K562 (cell line): Measurements from ENCODE around the gene OLAH. TPM values are rescaled to one million over a fixed set of nuclear protein-coding genes. Genes with fewer than 3 reads are reported as not detected.
A peak's percentile ranks its signal among the peaks of the same experiment; 100 is the strongest.

ENCODE experiments used
- ATAC-seq: fragments of 200-7000 bp; cut with Tn5 transposase; 3 replicates; pipeline ENCODE4 v1.9.1; 2020; ENCODE audit warnings: moderate library complexity
- BruUV-seq: library from RNA; stranded (reverse); fragments of 400-500 nt; replicated peaks from 2 replicates; lab custom pipeline; 2021; lab: Mats Ljungman, UMichigan
- CTCF ChIA-PET: fragments of 300-600 bp; formaldehyde crosslinking; extraction: SDS; loops from one replicate; lab custom pipeline; 2021; ENCODE audit warnings: low intra/inter-chr PET ratio; lab: Yijun Ruan, JAX
- POLR2A ChIA-PET: fragments of 300-600, 350-650 bp; sonication (Branson Sonifier 250); formaldehyde crosslinking; extraction: SDS; loops from one replicate; lab custom pipeline; 2021; ENCODE audit warnings: antibody characterized with exemption, inconsistent platforms; lab: Yijun Ruan, JAX
- DNase-seq, 4 experiments: peaks; one replicate each; pipeline versions ENCODE4 v3.0.0 to v3.0.0-alpha.2; 2011 to 2018; ENCODE audit warnings: low spot score in 3 of 4, mixed read lengths in 3 of 4; ENCODE audit errors: extremely low read depth in 1 of 4
- FAIRE-seq: peaks from 2 replicates; lab custom pipeline; 2011; peaks lifted over from hg19 to GRCh38; lab: Jason Lieb, UNC
- H2AFZ ChIP-seq: 2 replicates; pipeline ENCODE4 v1.6.0; 2011; ENCODE audit warnings: low read depth, low read length, control low read depth, inconsistent platforms
- H3K27ac ChIP-seq: fragments of 200-600 bp; 3 replicates; pipeline ENCODE4 v1.8.0; 2011; ENCODE audit warnings: low read depth, mild to moderate bottlenecking, control low read depth, inconsistent platforms, low read length, moderate library complexity, mixed read lengths; ENCODE audit errors: extremely low read depth
- H3K27me3 ChIP-seq, 2 experiments: fragments of 300-600 bp in 1 of 2; 2 replicates in 1 of 2; 3 replicates in 1 of 2; pipeline versions ENCODE4 v1.6.0 to v1.8.0; 2011; ENCODE audit warnings: inconsistent platforms in 2 of 2, low read length in 2 of 2, mild to moderate bottlenecking in 1 of 2, mixed read lengths in 1 of 2, moderate library complexity in 1 of 2; ENCODE audit not compliant: control insufficient read depth in 2 of 2, insufficient read depth in 2 of 2
- H3K36me3 ChIP-seq: fragments of 300-600 bp; 3 replicates; pipeline ENCODE4 v1.8.0; 2011; ENCODE audit warnings: mild to moderate bottlenecking, low read length, inconsistent platforms; ENCODE audit not compliant: control insufficient read depth, insufficient read depth
- H3K4me1 ChIP-seq, 2 experiments: fragments of 200-600 bp in 1 of 2; replicated peaks in 1 of 2; 2 replicates in 1 of 2; 3 replicates in 1 of 2; pipeline versions ENCODE4 v1.5.1 to v1.8.0; 2011; ENCODE audit warnings: inconsistent platforms in 2 of 2, low read length in 2 of 2, mild to moderate bottlenecking in 1 of 2, mixed read lengths in 1 of 2, moderate library complexity in 1 of 2; ENCODE audit not compliant: control insufficient read depth in 2 of 2, insufficient read depth in 2 of 2
- H3K4me2 ChIP-seq: 2 replicates; pipeline ENCODE4 v1.6.1; 2011; ENCODE audit warnings: low read length, control low read depth, inconsistent platforms, mixed read lengths; ENCODE audit not compliant: insufficient read depth
- H3K4me3 ChIP-seq: fragments of 200-600 bp; sonication (generic), shearing (Covaris generic); 2 replicates; pipeline ENCODE4 v1.5.1; 2016; ENCODE audit warnings: control low read depth, inconsistent platforms
- H3K79me2 ChIP-seq: fragments of 200-600 bp; 3 replicates; pipeline ENCODE4 v1.8.0; 2011; ENCODE audit warnings: low read length, inconsistent platforms; ENCODE audit not compliant: control insufficient read depth, insufficient read depth
- H3K9ac ChIP-seq, 2 experiments: 2 replicates each; pipeline versions ENCODE4 v1.6.0 to v1.6.1; 2011; ENCODE audit warnings: low read depth in 2 of 2, low read length in 2 of 2, control low read depth in 1 of 2, inconsistent platforms in 1 of 2, mild to moderate bottlenecking in 1 of 2, mixed read lengths in 1 of 2; ENCODE audit not compliant: insufficient read depth in 1 of 2
- H3K9me1 ChIP-seq: one replicate; pipeline ENCODE4 v1.6.0; 2011; ENCODE audit warnings: inconsistent platforms, mild to moderate bottlenecking, low read length, moderate library complexity; ENCODE audit not compliant: control insufficient read depth, insufficient read depth
- H3K9me3 ChIP-seq: replicated peaks from 2 replicates; pipeline ENCODE4 v1.5.1; 2011; ENCODE audit warnings: low read depth, low read length, inconsistent platforms; ENCODE audit not compliant: control insufficient read depth, insufficient read depth
- H4K20me1 ChIP-seq: replicated peaks from 2 replicates; pipeline ENCODE4 v1.6.1; 2011; ENCODE audit warnings: low read length, inconsistent platforms, mixed read lengths; ENCODE audit not compliant: control insufficient read depth, insufficient read depth
- EP400 ChIP-seq: fragments of 450-650 bp; IDR thresholded peaks from 2 replicates; pipeline ENCODE4 v1.6.1; 2017; ENCODE audit warnings: antibody characterized with exemption, mild to moderate bottlenecking, moderate library complexity
- PCBP2 ChIP-seq: fragments of 200-400 bp; formaldehyde crosslinking; IDR thresholded peaks from 2 replicates; pipeline ENCODE4 v1.6.1; 2018; ENCODE audit warnings: low read length, low read depth, mild to moderate bottlenecking, moderate library complexity; ENCODE audit not compliant: poor library complexity, severe bottlenecking
- PHF8 ChIP-seq: fragments of 200-600 bp; sonication (generic); IDR thresholded peaks from 2 replicates; pipeline ENCODE4 v1.6.1; 2012; ENCODE audit warnings: mixed run types, mild to moderate bottlenecking, inconsistent platforms, low read length, moderate library complexity, borderline replicate concordance
- RBBP5 ChIP-seq: fragments of 200-600 bp; sonication (generic); IDR thresholded peaks from 2 replicates; pipeline ENCODE4 v1.6.1; 2012; ENCODE audit warnings: borderline replicate concordance, mild to moderate bottlenecking, low read length, control low read depth, inconsistent platforms; ENCODE audit not compliant: insufficient read depth, poor library complexity, severe bottlenecking
- RBM25 ChIP-seq: fragments of 200-400 bp; formaldehyde crosslinking; IDR thresholded peaks from 2 replicates; pipeline ENCODE4 v1.6.1; 2018; ENCODE audit warnings: low read length, low read depth, moderate library complexity; ENCODE audit not compliant: severe bottlenecking
- SMAD1 ChIP-seq: fragments of 150-350 bp; IDR thresholded peaks from 2 replicates; pipeline ENCODE4 v1.6.1; 2014; ENCODE audit warnings: low read length, low read depth; ENCODE audit not compliant: partially characterized antibody
- SMARCB1 ChIP-seq: IDR thresholded peaks from 2 replicates; pipeline ENCODE4 v1.6.1; 2011; ENCODE audit warnings: improper control_type of control experiment, low read depth; ENCODE audit not compliant: insufficient read length
- SMARCE1 ChIP-seq: fragments of 450-650 bp; IDR thresholded peaks from 2 replicates; pipeline ENCODE4 v1.7.1; 2016; ENCODE audit warnings: mild to moderate bottlenecking
- SP2 ChIP-seq: IDR thresholded peaks from 2 replicates; pipeline ENCODE4 v1.6.1; 2011; ENCODE audit warnings: mild to moderate bottlenecking, low read depth, low read length, moderate library complexity; ENCODE audit not compliant: poor library complexity, severe bottlenecking; ENCODE audit errors: extremely low read depth
- STAG1 ChIP-seq: sonication (generic); formaldehyde crosslinking; IDR thresholded peaks from 2 replicates; pipeline ENCODE4 v1.5.0; 2020; ENCODE audit warnings: missing genetic modification reagents, borderline replicate concordance
- TEAD4 ChIP-seq, 2 experiments: sonication (generic) in 1 of 2; formaldehyde crosslinking in 1 of 2; IDR thresholded peaks; 2 replicates each; pipeline versions ENCODE4 v1.6.1 to v1.8.0; 2012 to 2022; ENCODE audit warnings: borderline replicate concordance in 1 of 2, inconsistent platforms in 1 of 2, low read length in 1 of 2, mild to moderate bottlenecking in 1 of 2, missing genetic modification reagents in 1 of 2
- U2AF1 ChIP-seq: fragments of 200-400 bp; formaldehyde crosslinking; optimal IDR thresholded peaks from 2 replicates; pipeline ENCODE3; 2017; ENCODE audit warnings: mild to moderate bottlenecking, low read depth, low read length, moderate library complexity
- ZBTB43 ChIP-seq: sonication (generic); formaldehyde crosslinking; IDR thresholded peaks from 2 replicates; pipeline ENCODE4 v1.8.0; 2023; ENCODE audit warnings: mild to moderate bottlenecking, missing genetic modification reagents
- ZNF41 ChIP-seq: fragments of 250-450 bp; sonication (Bioruptor Pico); conservative IDR thresholded peaks from 2 replicates; pipeline ENCODE4 v1.4.0; 2020; ENCODE audit warnings: mild to moderate bottlenecking
- ZNF764 ChIP-seq: fragments of 250-450 bp; sonication (Bioruptor Pico); IDR thresholded peaks from 2 replicates; pipeline ENCODE4 v1.4.0; 2020; ENCODE audit warnings: low read depth, mild to moderate bottlenecking, moderate library complexity
- WGBS: fragments of 100-300 bp; shearing (Covaris generic); methylation state at CpG from one replicate; pipeline ENCODE4 v1.1.6; 2016; ENCODE audit warnings: low coverage, mixed read lengths; ENCODE audit not compliant: insufficient coverage; ENCODE audit errors: missing lambda C conversion rate; 5-methylcytosine and 5-hydroxymethylcytosine counted together
- in situ Hi-C: fragments of 300-500 bp; cut with MboI; formaldehyde crosslinking; loops from 4 replicates; pipeline ENCODE4 v1.15.0; 2018; ENCODE audit warnings: inconsistent platforms, mixed read lengths
- intact Hi-C: fragments of 100-400 bp; cut with micrococcal nuclease; formaldehyde crosslinking; loops from 2 replicates; pipeline ENCODE4 v1.14.2; 2022
- polyA plus RNA-seq, 8 experiments: library from polyadenylated mRNA; depleted of rRNA in 4 of 8; stranded (reverse) in 5 of 8; unstranded in 3 of 8; fragments of >200 nt; fragmentation: Nextera tagmentation in 2 of 8; fragmentation: Illumina TruSeq in 1 of 8; extraction: Ambion mirVana in 2 of 8; extraction: Trizol in 1 of 8; gene quantifications; 2 replicates each; pipeline versions ENCODE4 v1.2.1 to v1.2.3, GENCODE V29; 2011 to 2014; ENCODE audit warnings: inconsistent platforms in 1 of 8, missing spikeins in 1 of 8
- total RNA-seq, 7 experiments: library from RNA; depleted of rRNA in 6 of 7; stranded (reverse); fragments of >200 nt in 6 of 7; fragmentation: Illumina TruSeq in 2 of 7; extraction: Trizol in 2 of 7; gene quantifications; 2 replicates each; pipeline versions ENCODE4 v1.2.1 to v1.2.3, GENCODE V29; 2011 to 2021; ENCODE audit warnings: low replicate concordance in 1 of 7
- TF ChIP-seq, protein P1 (sequence below): fragments of 450-650 bp; IDR thresholded peaks from 2 replicates; pipeline ENCODE4 v1.6.1; 2017; ENCODE audit warnings: mild to moderate bottlenecking, moderate library complexity

OLAH gene
- total and polyA plus RNA-seq, 9 of the 15 experiments (the other 6 are each of a cell fraction or from before 2014, with no cell fraction given), result 0.11 to 0.45 (median 0.18) TPM; not detected in 3

DNA sequence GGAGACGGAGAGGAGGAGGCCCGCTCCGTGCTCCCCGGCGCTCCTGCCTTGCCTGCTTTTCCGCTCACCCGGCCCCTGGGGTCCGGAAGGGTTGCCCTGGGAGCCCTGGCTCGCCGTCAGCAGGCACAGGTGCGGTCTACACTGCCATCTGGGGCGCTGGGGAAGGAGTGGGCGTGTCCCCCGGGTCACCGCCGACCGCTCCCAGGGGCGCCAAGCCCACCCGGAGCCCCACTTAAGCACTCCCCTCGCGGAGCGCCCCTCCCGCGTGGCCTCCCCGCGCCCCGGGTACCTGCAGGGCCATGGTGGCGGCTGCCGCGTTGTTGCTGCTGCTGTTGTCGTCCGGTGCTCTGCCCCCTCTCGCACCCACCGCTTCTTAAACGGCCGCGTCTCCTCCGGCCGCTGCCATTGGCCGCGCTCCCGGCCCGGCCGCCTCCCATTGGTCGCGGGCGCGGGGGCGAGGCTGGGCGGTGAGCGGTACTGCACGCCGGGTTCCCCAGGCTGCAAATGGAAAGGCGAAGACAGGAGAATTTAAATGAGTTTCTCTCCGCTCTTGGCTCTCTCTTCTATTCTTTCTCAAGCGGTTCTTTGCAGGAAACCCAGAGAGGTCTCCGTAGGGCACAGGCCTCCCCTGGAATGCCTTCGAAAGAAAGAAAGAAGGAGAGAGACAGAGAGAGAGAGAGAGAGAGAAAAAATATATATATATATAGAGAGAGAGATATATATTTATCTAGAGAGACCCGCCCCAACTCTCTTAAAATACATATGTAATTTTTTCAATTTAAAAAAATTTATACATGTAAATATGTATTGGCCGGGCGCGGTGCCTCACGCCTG is 44.9 kb downstream of the OLAH start, which contains the start of gene ACBD7:
ACBD7 (minus strand) TSS at position 349 of the 834 bp plus-strand sequence; CDS start at position 301, 48 bp downstream.
- Histone ChIP-seq H3K4me2 (peak within 1 kb of the TSS; percentile 77), H3K27me3 (peaks cover 13 to 38% of the 10 kb centered on the region in 2 experiments; a peak in 3 of 5 replicates), H2AFZ (peak within 1 kb of the TSS; percentile 94), H3K4me3 (peak within 1 kb of the TSS; percentile 50), H3K36me3 (no peaks in the 10 kb centered on the region), H4K20me1 (no peaks in the 10 kb centered on the region), H3K9me1 (no peaks in the 10 kb centered on the region), H3K79me2 (no peaks in the 10 kb centered on the region), H3K4me1 (peaks cover 0 to 11% of the 10 kb centered on the region in 2 experiments; a peak in 2 of 5 replicates), H3K9ac (peak within 1 kb of the TSS; percentile 25 to 84; a peak in 3 of 4 replicates), H3K9me3 (0 out of 2 replicates have a peak, but pooled peaks cover 1% of the 10 kb centered on the region), H3K27ac (no peak within 1 kb of the TSS)
- in situ Hi-C loops, result no loop called here
- ChIA-PET POLR2A (no interaction called here), CTCF (no interaction called here)
- FAIRE-seq, result peak; percentile 42
- 9% methylated on average over 34 of the region's 63 CpGs for WGBS
- intact Hi-C loops, result no loop called here
- no TSS peak for BruUV-seq
- DNase-seq, result peak; percentile 86 to 98 (median 96)
- peak; percentile 100 for ATAC-seq
- TF ChIP-seq SMAD1 (no peak), SP2 (peak; percentile 13), SMARCB1 (no peak), U2AF1 (no peak), ZNF41 (CRISPR knock-in tag) (no peak), ZNF764 (CRISPR knock-in tag) (no peak), RBM25 (peak; percentile 99), TEAD4 (IDR thresholded peaks at IDR 0.05; ENCODE audit: low read length) (no peak), TEAD4 (CRISPR knock-in tag; IDR thresholded peaks at IDR 0.05; ENCODE audit: borderline replicate concordance) (no peak), STAG1 (CRISPR knock-in tag) (no peak), RBBP5 (peak; percentile 42), ZBTB43 (CRISPR knock-in tag) (no peak), PHF8 (peak; percentile 46; the same call in 1 of the 2 replicates), PCBP2 (no peak), EP400 (no peak), SMARCE1 (no peak)
- TF ChIP-seq, protein P1, sequence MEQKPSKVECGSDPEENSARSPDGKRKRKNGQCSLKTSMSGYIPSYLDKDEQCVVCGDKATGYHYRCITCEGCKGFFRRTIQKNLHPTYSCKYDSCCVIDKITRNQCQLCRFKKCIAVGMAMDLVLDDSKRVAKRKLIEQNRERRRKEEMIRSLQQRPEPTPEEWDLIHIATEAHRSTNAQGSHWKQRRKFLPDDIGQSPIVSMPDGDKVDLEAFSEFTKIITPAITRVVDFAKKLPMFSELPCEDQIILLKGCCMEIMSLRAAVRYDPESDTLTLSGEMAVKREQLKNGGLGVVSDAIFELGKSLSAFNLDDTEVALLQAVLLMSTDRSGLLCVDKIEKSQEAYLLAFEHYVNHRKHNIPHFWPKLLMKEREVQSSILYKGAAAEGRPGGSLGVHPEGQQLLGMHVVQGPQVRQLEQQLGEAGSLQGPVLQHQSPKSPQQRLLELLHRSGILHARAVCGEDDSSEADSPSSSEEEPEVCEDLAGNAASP, result no peak
